GM18507 (cell line): ENCODE results near the gene FAM53B.

Source experiments
- DNase-seq: peaks from one replicate; pipeline ENCODE4 v3.0.0; 2011; ENCODE audit warnings: low read depth; ENCODE audit not compliant: insufficient read length; ENCODE audit errors: extremely low spot score
- FAIRE-seq: peaks from 2 replicates; lab custom pipeline; 2011; peaks lifted over from hg19 to GRCh38; lab: Jason Lieb, UNC

Gene FAM53B

GRCh38 chr10:124743191-124744101 is 732 bp downstream of the FAM53B start:
- no peak for DNase-seq
- no peak for FAIRE-seq

DNA sequence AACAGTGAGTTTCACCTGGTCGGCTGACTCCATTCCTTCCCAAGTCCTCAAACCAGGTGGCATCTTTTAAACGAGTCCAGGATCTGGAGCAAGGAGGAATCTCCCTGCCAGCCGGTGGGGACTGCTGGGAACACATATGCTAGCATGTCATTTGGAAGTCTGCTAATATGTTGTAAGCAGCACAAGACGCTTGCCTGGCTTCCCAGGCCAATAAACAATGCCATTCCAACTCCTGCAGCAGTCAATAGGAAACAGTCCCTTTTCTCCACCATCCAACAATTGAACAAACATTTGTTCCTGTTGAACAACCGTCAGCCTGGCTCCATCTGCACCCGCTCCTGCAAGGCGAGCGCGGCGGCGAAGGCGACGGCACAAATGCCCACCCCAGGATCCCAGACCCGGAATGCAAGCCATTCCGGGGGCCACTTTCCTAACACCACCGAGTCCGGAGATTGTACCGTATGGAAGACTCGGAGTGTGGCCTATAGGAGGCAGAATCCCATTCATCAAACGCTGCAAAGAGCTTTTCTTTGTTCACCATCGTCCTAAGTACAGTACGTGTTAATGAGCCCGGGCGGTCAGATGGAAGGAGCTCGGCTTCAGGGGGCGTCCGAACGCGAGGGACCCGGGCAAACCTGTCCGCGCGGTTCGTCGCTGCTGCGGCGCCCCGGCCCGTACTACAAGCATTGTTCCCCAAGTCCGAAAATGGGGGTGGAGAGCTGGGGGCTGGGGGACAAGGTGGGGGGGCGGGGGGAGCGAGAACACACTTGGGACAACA is 1.6 kb downstream of the FAM53B start:
- no peak for DNase-seq
- FAIRE-seq: peak; percentile 26

DNA sequence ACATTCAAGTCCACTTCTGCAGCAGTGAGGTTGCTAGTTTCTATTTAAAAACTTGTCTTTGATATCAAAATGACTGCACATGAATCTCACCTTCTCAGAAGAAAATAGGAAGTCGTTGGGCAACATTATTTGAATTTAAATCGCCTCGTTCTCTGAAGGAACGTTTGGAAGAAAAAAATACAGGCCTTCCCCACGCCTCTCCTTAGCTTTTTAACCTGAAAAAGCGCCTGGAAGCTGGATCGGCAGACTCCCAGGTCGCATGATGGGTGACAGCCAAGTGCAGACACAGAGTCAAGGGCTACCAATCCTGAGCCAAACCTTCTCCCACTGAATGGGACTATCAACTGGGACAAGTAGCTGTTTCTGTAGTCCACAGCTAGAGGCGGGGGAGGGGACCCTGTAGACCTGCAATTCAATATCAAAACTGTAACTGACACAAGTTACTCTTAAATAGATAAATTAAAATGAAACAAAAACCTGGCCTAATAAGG is 2.2 kb downstream of the FAM53B start:
- FAIRE-seq (peak; percentile 26), DNase-seq (no peak)

DNA sequence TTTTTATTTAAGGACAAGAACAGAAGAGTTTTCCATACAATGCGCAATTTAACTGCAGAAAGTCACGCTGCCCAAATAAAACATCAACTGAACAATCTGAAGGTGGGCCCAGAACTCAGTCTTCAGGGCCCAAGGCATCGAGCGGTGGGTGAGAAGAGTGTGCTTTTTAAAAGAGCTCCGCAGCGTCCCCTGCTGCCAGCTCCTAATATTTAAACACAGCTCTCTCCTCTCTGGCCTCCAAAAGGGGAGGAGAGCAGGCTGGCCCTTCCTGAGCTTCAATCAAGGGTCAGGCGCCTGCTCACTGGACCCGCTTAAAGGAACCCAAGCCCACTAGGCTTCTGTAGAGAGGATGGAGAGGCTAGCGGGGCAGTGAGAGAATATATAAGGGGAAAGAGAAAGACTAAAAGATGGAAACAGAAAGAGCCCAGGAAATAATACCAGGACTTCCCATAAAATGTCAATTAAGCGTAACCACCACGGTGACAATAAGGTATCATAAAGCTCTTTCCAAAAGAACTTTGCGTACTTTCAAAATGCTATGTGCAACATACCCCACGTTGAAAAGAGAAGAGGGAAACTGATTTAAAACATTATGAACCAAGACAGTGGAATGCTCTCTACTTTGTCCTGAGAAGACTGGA is 2.8 kb downstream of the FAM53B start:
- FAIRE-seq: peak; percentile 83
- no peak for DNase-seq

- DNase-seq (no peak), FAIRE-seq (no peak)
Observed at GRCh38 chr10:124740369-124741280, 3.6 kb downstream of the FAM53B start.

GRCh38 chr10:124739986-124740368 is 4.2 kb downstream of the FAM53B start:
- no peak for FAIRE-seq
- DNase-seq: no peak

GRCh38 chr10:124739119-124739921 is 4.9 kb downstream of the FAM53B start:
- DNase-seq (no peak), FAIRE-seq (no peak)

GRCh38 chr10:124738441-124738840 is 5.7 kb downstream of the FAM53B start:
- FAIRE-seq (no peak), DNase-seq (no peak)

DNA sequence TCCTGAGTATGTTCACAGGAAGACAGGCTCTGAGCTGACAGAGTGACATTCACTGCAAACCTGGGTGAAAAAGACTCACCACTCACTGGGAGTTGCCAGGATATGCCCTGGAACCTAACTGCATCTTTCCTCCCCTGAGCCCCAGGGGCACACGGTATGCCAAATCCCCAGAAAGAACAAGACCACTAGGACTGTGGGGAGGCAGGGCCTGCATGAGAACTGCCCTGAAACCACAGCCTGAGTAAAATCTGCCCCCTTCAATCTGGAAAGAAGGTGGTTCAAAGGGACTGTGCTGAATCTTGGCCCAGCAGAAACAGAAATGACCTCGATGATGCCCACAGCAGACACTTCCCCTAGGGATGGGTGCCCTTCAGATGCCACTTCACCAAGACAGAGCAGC is 6.5 kb downstream of the FAM53B start:
- FAIRE-seq (no peak), DNase-seq (no peak)

DNA sequence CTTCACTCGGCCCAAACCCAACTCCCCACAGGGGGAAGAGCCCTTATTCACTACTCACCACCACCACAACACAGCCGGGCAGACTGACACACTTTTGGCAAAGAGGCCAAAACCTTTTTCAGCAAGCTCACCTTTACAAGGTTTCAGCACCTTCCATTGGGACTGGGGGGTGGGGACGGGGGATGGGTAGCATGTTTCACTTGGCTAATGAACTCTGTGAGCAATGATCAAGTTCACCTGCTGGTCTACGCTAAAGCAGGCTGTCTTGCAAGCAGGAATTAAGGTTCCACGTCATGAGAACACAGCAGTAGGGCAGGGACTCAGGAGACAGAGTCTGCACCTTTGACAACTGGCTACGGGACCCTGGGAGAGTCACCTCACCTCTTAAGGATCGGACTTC is 7.0 kb downstream of the FAM53B start:
- DNase-seq: no peak

DNA sequence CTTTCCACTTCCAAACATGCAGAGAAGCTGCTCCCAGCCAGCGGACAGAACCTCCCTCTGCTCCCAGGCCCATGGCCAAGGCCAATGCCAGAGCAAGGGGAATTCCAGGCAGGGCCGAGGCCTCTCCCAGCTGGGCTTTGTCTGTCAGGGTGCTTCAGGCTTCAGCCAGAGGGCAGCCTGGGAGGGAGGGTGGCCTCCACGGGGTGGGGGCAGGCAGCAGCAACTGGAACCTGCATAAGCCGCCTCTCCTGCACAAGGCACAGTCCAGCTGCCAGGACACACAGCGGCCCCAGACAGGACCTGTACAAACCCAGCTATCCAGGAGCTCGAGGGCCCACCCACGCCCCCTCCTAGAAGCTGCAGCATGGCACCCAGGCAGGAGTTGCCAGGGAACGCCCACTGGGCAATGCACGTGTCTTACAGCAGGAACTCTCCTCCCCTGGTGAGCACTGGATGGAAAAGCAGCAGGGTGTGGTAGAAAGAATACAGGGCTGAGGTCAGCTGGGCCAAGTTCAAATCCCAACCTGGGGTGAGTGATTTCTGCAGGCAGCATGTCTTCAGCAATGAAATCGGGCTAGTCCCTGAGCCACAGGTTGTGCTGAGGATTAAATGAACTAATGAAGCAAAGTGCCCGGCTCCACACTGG is 7.6 kb downstream of the FAM53B start:
- no peak for DNase-seq
- no peak for FAIRE-seq

More for the DNA sequence above, 7.0 kb downstream of the FAM53B start:
- no peak for FAIRE-seq

- no peak for FAIRE-seq
Observed at GRCh38 chr10:124735491-124736286, 8.5 kb downstream of the FAM53B start.

GRCh38 chr10:124734311-124735166 is 9.6 kb downstream of the FAM53B start:
- peak; percentile 24 for FAIRE-seq
- DNase-seq: no peak

More at GRCh38 chr10:124735491-124736286, 8.5 kb downstream of the FAM53B start:
- no peak for DNase-seq

DNA sequence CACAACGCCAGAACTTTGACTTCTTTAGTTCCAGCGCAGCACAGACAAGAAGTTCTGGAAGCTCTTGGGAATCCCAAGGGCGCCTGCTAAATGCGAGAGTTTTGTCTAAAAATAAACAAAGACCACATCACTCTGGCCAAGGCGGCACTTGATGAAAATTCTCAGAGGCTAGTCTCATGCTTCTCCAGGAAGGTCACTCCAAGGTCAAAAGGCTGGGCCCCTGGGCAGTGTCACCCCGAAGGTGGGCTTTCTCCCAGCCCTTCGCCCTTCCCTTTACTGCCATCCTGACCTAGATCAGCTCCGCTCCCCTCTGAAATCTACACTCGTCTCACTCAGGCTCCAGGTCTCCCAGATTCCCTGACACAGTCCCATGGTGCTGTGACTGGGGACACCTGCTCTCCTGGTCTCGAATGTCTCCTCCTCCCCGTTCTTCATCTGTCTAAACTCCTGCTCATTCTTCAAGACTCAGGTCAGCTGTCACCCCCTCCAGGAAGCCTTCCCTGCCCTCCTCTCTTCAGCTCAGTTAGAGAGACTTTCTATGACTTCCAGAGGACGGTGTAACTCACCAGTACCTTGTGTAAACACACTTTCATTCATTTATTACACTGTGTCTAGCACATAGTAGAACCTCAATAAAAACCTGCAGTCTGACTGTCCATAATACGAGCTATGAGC is 10.5 kb downstream of the FAM53B start:
- FAIRE-seq: peak; percentile 12
- DNase-seq: no peak

GRCh38 chr10:124732931-124733570 is 11.1 kb downstream of the FAM53B start:
- FAIRE-seq (peak; percentile 88), DNase-seq (no peak)
